ENCODE measurements around the gene TP53RK.
A peak's percentile ranks its signal among the peaks of the same experiment; 100 is the strongest.

Gene TP53RK

DNA sequence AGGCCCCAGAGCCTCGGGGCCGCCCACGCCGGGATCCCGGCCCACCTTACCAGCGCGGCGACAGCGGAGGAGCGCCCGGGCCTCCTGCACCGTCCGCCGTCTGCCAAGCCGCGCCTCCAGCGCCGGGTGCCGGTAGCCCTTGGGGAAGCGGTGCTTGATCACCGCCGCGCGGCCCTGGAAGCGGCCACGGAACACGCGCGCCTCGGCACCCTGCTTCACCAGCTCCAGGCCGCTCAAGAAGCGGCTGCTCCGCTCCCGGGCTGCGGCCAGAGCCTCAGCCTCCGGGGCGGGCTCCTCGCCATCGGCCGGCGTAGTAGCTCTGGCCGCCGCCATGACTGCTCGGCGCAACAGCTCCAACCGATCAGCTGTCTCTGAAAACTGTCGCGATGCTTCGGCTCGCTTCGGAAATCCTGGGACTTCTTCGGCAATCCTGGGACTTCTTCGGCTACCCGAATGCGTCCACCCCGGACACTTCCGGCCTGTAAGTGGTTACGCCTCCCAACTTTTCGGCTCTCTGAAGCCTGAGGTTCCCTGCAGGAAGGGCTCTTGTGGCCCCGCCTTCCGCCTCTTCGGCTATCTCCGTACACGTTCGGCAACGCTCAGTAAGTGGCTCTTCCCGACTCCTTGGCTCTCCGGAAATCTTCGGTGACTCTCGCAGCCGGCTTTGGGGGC is at the start of gene TP53RK:
Gene TP53RK (minus strand): TSS at position 363 of the 672 bp plus-strand sequence. CDS start 30 bp downstream, at position 333.
- peak; percentile 85 to 88 for DNase-seq

DNA sequence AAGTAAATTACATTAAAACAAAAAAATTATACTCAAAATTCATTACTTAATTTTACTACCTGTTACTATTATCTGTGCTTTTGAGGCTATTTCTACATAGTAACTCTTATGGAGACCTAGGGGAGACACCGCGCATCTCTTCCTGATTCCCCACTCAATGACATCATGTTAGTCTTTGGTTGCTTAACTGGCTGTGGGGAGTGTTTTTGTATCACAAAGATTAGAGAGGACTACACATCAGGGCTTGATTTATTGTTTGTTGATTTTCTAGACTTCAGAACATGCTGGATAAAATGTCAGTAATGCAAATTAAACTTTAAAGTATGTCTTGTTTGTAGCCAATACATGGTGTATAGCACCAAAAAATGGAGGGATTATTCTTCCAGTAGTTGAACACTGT is 46.2 kb upstream of the TP53RK start:
- DNase-seq: no peak

DNA sequence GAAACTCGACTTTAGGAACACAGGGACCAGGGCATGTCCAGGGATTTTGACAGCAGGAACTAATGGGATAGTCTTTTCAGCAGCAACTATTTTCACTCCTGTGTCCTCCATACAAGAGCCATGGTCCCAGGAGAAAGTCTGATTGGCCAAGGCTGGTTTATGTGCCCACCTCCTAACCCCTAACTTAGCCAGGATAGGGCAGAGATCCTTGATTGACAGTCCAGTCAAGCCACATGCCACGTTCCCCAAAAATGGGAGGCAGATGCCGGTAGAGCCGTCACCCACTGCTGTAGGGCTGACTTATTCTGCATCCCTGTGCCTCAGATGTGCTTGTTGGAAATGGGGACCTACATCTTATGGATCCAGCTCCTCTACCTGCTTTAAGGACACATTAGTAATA is 42.5 kb upstream of the TP53RK start:
- DNase-seq: no peak

DNA sequence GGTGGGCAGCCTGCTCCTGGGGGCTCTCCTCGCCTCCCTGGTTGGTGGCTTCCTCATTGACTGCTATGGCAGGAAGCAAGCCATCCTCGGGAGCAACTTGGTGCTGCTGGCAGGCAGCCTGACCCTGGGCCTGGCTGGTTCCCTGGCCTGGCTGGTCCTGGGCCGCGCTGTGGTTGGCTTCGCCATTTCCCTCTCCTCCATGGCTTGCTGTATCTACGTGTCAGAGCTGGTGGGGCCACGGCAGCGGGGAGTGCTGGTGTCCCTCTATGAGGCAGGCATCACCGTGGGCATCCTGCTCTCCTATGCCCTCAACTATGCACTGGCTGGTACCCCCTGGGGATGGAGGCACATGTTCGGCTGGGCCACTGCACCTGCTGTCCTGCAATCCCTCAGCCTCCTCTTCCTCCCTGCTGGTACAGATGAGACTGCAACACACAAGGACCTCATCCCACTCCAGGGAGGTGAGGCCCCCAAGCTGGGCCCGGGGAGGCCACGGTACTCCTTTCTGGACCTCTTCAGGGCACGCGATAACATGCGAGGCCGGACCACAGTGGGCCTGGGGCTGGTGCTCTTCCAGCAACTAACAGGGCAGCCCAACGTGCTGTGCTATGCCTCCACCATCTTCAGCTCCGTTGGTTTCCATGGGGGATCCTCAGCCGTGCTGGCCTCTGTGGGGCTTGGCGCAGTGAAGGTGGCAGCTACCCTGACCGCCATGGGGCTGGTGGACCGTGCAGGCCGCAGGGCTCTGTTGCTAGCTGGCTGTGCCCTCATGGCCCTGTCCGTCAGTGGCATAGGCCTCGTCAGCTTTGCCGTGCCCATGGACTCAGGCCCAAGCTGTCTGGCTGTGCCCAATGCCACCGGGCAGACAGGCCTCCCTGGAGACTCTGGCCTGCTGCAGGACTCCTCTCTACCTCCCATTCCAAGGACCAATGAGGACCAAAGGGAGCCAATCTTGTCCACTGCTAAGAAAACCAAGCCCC is 36.2 kb upstream of the TP53RK start:
- DNase-seq: no peak

DNA sequence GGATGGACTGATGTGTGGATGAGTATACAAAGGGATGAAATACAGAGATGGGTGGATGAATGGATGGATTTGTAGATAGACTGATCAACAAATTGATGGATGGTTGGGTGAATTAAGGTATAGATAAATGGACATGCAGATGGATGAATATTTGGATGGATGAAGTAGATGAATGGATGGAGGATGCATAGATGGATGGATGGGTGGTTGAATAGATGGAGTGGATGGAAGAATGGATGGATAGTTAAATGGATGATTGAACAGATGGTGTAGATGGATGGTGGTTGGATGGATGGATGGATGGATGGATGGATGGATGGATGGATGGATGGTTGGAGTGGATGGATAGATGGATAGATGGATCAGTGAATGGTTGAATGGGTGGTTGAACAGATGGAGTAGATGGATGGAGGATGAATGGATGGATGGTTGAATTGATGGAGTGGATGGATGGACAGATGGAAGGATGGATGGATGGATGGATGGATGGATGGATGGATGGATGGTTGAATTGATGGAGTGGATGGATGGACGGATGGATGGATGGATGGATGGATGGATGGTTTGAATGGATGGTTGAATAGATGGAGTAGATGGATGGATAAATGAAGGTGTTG is 35.2 kb upstream of the TP53RK start:
- DNase-seq: no peak

DNA sequence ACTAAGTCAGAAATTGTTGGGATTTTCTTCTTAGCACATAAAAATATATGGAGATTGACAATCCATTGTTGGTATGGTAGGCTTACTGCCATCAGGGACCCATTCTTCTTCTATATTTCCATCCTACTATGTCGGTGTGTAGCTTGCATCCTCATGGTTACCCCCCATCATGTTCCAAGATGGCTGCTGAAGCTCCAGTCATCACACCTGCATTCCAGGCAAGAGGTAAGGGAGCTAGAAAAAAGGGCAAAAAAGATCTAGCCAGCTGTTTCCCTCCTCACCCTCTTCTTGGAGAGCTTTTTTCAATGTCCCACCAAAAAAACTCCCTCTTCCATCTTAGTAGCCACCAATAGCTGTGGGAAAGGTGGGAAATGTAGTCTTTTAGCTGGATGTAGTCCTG is 33.8 kb upstream of the TP53RK start:
- DNase-seq: no peak

DNA sequence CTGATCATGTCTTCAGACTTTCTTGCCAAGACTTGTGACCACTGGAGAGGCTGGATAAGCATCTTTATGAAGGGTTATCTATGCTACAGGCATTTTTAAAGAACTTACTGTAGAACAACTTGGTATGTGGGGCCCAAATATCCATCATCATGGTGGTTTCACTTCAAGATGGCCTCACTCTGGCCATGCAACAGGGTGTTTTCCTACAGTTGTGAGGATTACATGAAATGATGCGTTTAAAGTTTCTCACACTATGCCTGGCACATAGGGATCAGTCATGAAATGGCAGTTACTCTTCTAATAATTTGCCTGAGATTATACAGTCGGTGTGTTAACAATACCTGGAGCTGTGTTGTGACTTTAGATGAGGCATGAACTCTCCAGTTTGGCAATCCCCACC is 33.2 kb upstream of the TP53RK start:
- DNase-seq: no peak

DNA sequence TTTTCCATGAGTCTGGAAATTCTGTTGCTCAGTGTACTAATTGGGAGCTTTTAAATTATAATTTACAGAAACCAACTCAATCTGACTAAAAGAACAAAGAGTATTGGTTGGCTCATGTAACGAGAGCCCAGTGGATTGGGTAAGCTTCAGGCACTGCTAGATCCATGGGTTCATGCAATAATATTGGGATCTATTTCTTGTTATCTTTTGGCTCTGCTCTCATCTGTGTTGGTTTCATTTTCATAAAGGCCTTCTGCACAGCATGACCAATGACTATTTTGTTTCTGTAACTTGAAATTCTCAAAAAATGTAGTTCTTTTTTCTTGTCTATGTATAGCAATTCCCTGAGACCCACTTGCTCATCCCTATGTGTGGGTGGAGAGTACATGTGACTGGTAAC is 32.2 kb upstream of the TP53RK start:
- no peak for DNase-seq

DNA sequence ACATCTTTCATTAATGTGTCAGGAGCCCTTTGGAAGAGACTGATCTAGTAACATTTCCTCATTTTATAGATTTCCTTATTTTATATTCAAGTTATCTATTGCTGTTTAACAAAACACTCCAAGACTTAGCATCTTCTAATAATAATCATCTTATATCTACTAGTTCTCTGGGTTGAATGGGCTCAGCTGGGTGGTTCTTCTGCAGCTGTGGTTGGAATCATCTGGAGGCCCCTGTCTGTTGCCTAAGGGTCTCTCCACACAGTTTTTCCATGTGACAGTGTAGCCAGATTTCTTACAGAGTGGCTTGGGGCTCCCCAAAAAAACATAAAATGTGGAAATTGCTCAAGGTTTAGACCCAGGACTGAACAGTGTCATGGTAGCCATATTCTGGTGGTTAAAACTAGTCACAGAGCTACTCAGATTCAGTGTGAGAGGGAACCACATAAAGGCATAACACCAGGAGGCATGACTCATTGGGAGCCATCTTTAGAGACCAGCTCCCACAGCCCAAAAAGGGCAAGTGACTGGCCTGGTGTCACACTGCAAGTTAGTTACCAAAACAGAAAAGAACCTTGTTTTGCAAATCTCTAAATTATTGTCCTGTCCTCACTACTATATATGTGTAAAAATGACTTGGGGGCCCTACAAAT is 31.7 kb upstream of the TP53RK start:
- DNase-seq: no peak

DNA sequence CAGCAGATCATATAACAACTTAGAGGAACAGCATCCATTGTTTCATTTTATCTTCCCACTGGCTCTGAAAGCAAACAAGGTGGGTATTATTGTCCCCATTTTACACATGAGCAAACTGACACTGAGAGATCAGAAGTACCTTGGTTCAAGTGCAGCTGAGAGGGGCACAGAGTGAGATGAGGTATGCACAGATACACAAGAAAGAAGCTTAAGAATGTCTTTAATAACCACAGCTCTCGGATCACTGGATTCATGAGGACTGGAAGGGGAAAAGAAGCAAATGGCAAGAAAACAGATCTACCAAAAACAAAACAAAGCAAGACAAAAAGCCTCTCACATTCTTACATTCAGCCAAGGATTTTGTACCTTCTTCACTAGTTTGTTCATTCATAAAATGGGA is 30.8 kb upstream of the TP53RK start:
- DNase-seq: no peak

DNA sequence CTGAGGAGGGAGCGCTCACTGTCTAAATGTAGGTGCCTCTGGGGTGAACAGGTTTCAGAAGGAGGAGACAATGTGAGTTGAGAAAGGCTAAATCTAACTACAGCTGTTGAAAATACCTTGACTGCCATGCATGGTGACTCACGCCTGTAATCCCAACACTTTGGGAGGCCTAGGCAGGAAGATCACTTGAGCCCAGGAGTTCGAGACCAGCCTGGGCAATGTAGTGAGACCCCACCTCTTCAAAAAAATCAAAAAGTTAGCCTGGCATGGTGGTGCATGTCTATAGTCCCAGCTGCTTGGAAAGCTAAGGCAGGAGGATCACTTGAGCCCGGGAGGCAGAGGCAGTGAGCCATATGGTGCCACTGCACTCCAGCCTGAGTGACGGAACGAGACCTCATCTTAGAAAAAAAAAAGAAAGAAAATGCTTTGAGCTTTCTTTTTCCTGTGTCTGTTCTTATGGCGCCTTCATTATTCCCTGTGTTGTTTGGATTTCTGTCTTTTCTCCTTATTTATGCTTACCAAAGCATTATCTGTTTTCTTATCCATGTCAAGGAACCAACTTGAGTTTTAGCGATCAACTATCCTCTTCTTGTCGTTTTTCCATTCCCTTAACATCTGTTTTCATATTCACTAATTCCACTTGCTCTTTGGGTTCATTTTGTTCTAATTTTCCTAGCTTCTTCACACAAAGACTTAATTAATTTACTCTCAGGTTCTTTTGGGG is 28.7 kb upstream of the TP53RK start:
- DNase-seq: no peak

DNA sequence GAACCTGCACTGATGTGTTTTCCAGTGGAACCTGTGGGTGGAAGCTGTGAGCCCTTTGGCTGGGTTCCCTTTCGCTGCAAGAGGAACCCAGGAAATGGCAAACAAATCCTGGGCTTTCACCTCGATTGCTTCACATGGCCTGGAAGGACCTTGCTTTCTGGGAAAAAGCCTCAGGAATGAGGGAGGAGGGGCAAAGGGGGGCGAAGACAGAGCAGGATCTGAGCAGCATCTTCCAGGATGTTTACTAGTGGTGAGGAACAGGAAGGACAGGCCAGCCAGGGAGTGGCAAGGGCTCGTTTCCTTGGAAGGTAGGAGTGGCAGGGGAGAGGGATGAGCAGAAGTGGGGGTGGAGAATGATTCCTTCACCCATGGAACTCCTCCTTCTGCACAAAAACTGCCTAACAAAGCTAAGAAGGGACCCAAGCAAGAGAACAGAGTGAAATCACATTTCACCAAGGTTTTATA is 26.1 kb upstream of the TP53RK start:
- DNase-seq: no peak

DNA sequence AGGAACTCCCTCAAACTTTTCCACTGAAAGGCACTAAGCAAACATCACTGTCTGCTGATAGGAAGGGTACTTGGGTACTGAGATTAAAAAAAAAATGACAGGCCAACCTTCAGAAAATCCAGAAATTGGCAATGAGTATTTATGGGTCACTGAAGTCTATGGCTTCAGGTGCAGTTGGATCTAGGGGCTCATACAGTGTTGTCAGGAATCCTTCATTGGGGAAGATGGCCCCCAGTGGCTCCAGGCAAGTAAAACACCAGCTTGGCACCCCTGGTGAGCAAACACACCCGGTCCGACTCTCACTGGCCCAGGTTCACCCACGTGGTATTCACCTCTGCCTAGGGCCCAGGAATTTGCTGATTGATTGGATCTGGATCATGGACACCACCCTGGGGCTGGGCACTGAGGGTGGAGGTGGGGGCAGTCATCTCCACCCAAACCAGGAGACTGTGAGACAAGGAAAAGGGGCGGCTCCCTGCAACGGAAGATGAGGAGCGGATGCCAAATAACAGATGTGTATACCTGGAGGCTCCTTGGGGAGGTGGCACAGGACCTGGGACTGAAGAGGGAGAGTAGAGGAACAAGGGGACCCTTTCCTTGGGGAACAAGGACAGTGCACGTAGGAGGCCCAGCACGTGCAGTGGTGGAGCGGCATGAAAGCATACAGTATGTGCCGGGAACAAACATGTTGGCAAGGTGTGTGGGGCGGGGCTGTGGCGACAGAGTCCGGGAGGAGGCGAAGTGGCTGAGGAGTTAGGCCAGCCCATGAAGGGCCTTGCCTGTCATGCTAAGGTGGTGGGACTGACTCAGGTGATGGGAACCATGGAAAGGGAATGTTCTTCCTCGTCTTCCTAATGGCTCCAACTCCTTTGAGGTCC is 25.0 kb upstream of the TP53RK start:
- no peak for DNase-seq

DNA sequence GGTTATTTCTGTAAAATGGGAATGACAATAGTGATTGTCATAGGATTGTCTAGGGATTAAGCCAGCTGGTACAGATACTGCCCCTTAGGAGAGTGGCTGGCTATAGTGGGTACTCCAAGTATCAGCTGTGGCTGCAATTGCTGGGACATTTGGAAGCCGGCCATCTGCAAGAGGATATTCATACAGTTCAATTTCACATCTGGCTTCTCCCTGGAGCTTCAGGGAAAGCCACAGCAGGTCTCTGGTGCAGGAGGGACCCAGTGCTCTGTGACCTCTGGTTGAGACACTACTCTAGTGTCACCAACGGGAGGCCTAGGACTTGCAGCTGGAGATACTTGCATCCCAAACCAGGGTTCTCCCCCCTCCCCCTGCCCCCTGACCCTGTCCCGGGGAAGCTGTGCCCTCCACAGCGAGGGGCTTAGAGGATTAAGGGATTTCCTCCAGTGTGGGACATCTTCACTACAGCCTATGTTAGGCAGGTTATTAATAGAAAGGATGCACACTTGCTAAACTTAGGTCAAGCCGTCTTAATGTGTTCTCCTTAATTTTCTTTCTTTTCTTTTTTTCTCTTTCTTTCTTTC is 22.9 kb upstream of the TP53RK start:
- DNase-seq: no peak

DNA sequence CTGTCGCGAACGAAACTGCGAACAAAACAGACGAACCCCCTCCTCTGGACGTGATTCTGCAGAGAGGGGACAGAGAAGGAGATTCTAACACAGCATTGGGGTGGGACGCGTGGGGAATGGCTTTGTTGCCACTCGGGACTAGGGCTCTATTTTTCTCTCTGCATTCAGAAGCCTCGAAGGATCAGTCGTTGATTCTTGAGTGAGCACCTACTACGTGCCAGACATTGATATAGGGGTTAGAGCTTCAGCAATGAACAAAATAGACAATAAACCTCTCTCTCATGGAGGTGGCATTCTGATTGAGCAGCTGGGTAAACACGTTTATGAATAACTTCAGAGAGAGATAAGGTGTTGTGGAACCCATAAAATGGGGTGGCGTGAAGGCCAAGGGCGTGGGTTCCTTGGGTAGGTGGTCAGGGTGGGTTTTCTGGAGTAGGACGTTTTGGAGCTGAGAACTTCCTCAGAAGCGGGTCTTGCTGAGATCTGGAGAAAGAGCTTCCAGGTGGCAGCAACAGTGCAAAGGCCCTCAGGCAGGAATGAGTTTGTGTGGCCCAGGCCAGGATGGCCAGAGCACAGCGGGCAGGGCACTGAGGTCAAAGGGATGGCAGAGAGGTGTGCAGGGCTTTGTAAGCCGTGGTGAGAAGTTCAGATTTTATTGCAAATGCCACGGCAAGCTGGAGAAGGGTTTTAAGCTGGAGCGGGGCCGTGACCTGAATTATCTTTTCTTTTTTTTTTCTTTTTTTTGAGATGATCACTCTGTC is 21.1 kb upstream of the TP53RK start:
- DNase-seq: no peak

DNA sequence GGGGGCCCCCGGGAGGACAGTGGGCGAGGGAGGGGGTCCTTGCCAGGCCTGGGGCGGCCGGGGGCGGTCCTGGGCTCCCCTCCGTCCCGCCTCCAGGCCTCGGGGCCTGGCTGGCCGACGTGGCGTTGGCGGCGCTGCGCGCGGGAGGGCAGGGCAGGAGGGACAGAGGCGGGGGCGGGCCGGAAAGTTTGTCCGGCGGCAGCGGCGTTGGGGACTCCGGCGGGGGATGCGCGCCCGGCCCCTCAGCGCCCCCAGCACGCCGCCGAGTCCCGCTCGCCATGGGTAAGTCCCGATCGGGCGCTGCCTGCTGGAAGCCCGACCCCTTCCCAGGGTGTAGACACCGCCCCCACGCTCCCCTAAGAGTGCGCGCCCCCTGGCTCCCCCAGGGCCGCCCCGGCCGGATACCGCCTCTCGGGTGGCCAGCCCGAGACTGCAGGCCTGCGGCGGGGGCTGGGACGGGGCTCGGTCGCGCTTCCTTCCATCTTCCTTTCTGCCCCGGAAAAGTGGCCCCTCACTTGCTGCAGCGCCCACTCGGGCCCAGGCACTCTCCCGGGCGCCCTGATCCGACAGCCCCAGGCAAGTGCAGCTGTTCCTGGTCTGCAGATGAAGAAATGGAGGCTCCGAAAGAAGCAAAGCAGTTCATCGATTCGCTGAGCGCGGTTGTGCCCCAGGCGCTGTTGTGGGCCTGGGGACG is 20.4 kb upstream of the TP53RK start, which contains the start of gene SLC2A10:
Gene SLC2A10 (plus strand): TSS at position 191 of the 694 bp plus-strand sequence. CDS start 88 bp downstream, at position 279.
- DNase-seq: no peak

DNA sequence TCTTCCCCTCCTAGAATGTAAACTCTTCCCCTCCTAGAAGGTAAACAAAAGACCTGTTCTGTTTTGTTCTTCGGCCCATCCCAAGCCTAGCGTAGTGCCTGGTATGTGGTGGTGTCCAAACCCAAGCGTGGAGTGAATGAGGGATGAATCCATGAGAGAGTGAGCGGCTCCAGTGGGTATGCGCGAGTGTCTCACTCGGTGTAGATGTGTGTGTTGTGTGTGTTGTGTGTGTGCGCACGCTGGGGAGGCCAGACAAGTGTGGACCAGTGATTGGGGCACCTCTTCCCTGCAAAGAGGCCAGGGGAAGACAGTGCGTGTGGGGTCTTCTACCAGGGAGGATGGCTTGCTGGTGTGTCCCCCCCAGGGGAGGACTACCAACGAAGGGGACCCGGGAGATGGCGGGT is 19.8 kb upstream of the TP53RK start:
- DNase-seq: no peak

DNA sequence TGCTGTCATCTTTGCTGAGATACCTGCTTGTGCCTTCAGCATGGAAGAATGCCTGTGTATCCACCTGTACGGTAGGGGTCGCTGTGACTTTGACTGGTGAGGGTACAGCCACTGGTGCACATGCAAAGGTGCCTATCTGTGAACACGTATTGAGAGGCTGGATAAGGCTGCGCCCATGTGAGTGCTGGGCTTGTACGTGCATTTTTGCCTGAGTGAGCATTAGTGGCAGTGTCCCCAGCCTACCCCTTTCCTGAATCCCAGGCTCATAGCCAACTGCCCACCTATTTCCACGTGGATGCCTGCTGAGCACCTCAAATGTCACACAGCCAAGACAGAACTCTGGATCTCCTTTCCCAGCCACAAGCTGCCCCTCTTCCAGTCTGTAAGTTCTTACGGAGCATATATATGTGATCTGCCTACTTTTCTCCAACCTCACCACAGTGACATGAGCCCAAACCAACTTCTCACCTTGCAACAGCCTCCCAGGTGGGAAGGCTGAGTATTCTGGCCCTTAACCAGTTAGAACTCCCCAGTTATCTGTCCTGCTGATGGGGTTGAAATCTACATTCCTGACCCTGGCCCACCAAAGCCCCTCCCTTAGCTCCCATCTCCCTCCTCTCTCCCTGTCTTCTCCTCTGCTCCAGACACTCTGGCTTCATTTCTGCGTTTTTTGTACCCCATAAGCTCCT is 19.1 kb upstream of the TP53RK start:
- no peak for DNase-seq

DNA sequence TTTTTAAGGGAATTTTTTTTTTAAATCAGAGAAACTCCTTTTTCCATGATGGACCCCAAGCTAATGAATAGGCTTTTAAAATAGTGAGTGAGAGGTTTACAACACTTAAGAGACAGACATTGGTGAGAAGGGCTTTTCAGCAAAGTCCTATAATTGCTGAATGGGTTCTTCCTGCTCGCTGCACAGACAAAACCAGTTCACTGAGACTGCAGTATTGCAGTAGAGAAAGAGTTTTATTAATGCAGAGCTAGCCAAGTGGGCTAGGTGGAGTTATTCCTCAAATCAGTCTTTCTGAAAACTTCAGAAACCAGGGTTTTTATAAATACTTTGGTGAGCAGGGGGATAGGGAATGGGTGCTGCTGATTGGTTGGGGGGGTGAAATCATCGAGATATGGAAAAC is 17.0 kb upstream of the TP53RK start:
- no peak for DNase-seq
